GM21423 (cell line): ENCODE results near the gene MRPL51.
"Not testable (repeated sequence)": the region's sequence is repeated elsewhere in the genome, so short reads cannot be mapped to it uniquely, and the experiment has no call there.

Experiments
- ATAC-seq: cut with Tn5 transposase; IDR thresholded peaks from one replicate; pipeline ENCODE4 v1.9.1; 2021; ENCODE audit warnings: mild to moderate bottlenecking, moderate library complexity; ENCODE audit not compliant: unreplicated experiment

The MRPL51 gene

DNA sequence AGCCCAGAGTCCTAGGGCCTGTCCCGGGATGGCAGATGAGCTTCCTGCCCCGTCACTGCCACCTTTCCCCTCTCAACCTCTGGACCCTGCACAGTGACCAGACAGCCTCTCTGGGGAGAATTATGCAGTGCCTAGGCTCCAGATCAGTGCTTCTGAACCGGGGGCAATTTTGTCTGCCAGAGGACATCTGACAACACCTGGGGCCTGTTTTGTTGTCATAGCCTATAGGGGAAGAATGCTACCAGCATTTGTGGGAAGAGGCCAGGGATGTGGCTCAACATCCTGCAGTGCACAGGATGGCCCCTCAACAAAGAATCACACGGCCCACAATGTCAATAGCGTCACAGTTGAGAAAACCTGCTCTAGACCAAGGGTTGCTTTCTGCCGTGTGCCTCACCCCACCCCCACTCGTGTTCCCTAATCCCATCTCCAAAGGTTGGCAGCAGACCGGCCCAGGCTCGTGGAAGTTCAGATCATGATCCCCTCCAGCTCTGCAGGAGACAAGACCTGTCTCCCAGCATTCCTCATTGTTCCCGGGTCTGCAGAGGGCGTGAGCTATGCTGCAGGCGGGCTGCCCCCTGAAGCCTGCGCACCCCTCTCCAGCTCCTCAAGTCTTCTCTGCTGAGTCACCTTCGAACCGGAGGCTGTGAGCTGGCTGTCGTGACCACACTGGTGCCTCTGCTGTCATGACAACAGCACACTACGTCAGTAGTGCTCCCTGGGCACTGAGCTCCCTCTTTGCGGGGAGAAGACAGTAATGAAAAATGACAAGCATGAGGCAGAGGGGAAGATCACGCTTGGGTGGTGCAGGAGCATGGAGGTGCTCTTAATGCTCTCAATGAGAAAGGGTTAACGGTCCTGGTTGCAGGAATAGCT lies 39.2 kb upstream of the MRPL51 start:
- ATAC-seq, result no peak

DNA sequence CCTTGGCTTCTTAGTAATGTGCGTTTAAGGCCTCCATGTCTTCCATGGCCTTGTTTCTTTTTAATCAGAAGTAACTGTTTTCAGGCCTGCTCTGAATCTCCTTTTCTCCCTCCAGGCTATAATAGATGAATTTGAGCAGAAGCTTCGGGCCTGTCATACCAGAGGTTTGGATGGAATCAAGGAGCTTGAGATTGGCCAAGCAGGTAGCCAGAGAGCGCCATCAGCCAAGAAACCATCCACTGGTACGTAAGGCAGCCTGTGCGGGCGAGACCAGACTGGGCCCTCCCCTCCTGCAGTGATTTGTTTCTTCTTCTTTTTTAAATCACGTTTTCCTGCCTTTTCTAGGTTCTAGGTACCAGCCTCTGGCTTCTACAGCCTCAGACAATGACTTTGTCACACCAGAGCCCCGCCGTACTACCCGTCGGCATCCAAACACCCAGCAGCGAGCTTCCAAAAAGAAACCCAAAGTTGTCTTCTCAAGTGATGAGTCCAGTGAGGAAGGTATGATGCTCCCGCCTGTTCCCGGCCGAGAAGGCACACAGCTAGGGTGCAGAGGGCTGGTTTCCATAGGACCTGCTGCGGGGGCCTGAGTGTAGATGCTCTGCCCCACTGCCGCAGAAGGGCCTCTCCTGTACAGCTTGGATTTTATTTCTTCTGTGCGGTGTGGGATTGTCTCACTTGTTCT lies 37.7 kb upstream of the MRPL51 start:
- ATAC-seq, result no peak

DNA sequence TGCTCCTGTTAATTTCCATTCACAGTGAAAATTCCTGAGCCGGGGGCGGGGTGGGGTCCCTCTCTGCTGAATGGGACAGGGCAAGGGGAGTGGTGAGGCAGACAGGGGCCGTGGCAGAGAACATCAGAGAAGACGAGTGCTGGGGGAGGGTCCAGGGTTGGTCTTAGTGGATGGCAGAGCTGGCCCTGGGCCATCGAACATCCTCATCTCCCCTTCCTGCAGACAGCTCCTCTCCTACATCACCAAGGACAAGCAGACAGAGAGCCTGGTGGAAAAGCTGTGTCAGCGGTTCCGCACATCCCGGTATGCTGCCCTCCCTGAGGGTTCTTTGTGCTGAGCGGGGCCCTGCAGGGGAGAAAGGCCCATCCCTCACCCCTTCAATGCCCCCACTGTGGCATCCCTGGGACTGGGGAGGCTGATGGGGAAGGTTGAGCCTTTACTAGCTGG lies 36.3 kb upstream of the MRPL51 start:
- no peak for ATAC-seq

DNA sequence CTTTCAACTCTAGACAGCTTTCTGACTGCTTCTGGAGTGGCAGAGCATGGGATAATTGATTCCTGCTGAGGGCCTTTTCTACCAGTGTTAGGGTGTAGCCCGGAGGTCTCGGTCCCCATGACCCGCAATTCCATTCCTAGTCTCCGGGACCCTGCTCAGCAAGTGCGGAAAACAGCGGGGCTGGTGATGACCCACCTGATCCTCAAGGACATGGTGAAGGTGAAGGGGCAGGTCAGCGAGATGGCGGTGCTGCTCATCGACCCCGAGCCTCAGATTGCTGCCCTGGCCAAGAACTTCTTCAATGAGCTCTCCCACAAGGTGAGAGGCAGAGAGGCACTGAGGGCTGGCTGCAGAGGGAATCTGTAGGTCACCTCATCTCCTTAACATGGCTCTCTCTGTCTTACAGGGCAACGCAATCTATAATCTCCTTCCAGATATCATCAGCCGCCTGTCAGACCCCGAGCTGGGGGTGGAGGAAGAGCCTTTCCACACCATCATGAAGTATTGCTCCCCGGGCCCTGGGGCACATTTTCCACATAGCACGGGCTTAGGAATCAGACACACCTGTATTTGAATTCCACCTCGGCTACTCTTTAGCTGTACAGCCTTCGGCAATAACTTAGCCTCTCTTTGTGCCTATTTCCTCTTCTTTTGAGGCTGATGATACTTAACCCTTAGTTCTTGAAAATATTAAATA lies 35.6 kb upstream of the MRPL51 start:
- ATAC-seq, result no peak

DNA sequence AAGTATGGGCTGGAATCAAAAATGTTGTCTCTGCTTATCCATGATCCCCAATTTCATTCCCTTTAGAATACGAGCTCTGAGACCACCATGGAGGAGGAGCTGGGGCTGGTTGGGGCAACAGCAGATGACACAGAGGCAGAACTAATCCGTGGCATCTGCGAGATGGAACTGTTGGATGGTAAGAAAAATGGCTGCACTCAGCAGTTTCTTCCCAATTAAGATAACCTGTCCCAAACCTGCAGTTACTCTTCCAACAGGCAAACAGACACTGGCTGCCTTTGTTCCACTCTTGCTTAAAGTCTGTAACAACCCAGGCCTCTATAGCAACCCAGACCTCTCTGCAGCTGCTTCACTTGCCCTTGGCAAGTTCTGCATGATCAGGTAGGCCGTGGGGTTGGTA lies 34.6 kb upstream of the MRPL51 start:
- no peak for ATAC-seq

DNA sequence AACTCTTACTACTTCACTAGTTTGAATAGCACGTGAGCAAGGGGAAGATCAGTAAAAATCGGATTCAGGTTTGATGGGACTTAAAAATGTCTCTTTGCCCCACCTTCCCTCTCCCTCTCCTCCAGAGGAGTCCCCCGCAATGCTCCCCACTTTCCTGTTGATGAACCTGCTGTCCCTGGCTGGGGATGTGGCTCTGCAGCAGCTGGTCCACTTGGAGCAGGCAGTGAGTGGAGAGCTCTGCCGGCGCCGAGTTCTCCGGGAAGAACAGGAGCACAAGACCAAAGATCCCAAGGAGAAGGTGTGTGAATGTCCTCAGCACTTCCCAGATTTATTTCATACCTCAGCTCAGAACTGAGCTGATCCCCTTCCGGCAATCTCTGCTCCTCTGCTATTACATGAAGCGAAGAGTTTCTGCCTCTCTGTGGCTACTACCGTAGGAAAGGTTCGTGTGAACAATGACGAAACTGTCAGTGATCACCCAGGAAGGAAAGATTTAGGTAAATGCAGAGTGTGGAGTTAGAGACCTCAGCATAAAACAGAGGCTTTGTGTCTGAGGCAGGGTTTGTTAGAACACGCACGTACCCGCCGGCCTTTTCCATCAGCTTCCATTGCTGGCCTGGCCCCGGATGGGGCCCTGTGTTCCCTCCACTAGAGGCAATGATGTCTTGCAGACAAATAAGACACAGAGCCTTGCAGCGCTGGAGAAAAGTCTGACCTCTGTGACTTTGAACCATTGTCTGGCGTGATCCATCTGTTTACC lies 33.9 kb upstream of the MRPL51 start:
- ATAC-seq, result no peak

DNA sequence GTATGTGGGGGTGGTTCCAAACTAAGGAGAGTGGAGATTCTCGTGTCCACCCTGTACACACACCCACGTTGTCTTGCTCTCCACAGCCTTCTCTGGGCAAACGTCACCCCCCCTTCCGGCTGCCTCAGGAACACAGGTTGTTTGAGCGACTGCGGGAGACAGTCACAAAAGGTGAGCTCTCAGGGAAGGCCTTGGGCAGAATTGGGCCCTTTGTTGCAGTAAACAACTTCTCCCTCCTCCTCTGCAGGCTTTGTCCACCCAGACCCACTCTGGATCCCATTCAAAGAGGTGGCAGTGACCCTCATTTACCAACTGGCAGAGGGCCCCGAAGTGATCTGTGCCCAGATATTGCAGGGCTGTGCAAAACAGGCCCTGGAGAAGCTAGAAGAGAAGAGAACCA lies 33.1 kb upstream of the MRPL51 start:
- no peak for ATAC-seq

DNA sequence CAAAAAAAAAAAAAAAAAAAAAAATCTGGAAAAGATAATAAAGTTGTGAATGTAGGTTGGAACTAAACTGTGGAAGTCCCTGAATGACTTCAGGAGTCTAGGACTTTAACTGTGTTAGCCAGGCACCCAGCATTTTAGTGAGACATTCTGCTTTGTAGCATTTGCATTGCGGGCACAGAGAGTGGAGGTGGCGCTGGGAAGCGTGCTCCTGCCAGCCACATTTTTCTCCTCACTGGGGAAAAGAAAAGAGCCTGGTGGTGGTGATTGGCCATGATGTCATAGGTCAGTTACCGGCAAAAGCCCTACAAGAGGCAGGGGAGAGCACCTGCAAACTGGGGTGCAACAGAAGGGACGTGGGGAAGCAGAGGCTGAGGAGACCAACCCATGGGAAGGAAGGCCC lies 31.6 kb upstream of the MRPL51 start:
- no peak for ATAC-seq

DNA sequence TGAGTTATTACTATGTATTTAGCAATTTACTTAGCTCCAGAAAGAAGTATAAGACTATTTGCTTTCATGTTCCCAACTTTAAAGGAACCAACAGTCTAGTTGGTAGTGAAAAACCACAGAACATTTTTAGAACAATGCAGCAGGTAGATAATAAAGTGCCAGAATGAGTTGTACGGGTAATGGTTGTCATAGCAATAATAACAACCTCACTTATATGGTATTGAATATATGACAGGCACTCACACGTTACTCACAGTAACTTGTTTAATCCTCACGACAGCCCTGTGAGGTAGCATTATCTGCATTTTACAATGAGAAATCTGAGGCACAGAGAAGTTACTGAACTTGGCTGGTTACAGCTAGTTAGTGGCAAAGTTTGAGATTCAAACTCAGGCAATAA lies 30.6 kb upstream of the MRPL51 start:
- ATAC-seq, result no peak

DNA sequence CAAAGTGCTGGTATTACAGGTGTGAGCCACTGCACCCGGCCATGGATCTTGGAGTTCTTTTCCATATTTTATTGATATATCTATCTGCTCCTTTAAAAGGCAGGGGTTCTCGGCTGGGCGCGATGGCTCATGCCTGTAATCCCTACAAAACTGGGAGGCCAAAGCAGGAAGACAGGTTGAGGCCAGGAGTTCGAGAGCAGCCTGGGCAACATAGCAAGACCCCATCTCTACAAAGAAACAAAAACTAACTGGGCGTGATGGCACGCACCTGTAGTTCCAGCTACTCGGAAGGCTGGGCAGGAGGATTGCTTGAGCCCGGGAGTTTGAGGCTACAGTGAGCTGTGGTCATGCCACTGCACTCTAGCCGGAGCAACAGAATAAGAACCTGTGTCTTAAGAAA lies 29.1 kb upstream of the MRPL51 start:
- no peak for ATAC-seq

DNA sequence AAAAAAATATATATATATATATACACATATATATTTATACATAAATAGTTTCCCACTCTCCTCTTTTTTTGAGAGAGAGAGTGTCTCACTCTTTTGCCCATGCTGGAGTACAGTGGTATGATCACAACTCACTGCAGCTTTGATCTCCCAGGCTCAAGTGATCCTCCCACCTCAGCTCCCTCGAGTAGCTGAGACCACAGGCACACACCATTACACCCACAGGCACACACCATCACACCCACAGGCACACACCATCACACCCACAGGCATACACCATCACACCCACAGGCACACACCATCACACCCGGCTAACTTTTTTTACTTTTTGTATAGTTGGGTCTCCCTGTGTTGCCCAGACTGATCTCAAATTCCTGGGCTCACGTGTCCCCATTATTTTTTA lies 27.1 kb upstream of the MRPL51 start:
- no peak for ATAC-seq

DNA sequence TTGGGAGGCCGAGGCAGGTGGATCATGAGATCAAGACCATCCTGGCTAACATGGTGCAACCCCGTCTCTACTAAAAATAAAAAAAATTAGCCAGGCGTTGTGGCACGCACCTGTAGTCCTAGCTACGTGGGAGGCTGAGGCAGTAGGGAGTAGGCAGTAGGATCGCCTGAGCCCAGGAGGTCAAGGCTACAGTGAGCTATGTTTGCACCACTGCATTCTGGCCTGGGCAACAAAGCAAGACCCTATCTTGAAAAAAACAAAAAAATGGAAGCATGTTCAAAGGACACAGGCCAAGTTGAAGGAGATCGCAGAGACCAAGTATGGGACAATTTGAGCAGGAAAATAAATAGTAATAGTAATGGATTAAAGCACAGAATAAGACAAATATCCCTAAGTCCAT lies 15.0 kb upstream of the MRPL51 start:
- no peak for ATAC-seq

DNA sequence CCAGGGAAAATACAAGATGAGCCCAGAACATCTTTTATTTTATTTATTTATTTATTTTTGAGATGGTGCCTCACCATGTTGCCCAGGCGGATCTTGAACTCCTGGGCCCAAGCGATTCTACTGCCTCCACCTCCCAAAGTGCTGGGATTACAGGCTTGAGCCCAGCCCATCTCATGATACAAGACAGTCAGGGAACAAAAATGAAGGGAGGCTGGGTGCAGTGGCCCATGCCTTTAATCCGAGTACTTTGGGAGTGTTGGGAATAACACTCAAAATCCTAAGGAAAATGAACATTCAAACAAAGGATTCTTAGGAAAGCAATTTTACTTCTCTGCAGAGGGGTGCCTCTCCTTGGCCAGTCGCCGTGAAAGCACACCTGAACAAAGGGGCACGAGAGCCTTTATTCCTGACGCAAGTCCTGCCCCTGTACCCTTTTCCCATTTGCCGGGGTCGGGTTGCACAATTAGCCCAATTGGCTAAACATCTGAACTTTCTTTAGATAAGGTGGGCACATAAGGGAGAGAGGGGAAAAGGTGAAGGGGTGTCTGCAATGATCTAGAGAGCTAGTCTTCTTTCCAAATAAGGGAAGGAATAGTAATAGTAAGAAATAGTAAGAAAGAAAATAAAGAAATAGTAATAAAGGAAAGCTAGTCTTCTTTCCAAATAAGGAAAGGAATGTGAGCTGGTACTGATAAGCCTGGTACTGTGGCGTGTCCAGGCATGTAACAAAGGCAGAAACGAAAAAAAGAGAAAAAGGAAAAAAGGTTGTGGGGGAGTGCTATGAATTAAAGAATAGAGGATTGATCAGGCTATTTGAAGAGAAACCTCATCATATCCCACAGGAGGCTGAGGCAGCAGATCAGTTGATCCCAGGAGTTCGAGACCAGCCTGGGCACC lies 14.3 kb upstream of the MRPL51 start:
- no peak for ATAC-seq

DNA sequence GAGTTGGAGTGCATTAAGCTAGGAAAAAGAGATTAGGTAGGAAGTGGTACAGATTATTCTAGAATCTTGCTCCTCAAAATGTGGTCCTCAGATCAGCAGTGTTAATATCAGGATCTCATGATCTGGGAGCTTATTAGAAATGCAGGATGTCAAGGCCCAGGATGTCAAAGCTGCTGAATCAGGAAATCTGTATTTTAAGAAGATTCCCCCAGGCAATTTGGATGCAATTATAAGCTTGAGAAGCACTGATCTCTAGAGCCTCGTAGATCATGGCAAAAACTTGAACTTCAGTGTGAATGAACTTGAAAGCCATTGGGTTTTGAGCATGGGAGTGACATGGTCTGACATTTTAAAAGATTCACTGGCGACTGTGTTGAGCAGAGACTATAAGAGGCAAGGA lies 7.4 kb upstream of the MRPL51 start:
- ATAC-seq, result no peak

DNA sequence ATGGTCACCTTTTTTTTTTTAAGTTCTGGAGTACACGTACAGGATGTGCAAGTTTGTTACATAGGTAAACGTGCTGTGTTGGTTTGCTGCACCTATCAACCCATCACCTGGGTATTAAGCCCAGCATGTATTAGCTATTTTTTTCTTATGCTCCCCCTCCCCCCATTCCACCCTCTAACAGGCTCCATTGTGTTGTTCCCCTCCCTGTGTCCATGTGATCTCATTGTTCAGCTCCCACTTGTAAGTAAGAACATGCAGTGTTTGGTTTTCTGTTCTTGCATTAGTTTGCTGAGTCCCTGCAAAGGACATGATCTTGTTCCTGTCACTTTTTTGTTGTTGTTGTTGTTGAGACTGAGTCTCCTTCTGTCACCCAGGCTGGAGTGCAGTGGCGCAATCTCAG lies 4.2 kb upstream of the MRPL51 start:
- ATAC-seq, result not testable (repeated sequence)

DNA sequence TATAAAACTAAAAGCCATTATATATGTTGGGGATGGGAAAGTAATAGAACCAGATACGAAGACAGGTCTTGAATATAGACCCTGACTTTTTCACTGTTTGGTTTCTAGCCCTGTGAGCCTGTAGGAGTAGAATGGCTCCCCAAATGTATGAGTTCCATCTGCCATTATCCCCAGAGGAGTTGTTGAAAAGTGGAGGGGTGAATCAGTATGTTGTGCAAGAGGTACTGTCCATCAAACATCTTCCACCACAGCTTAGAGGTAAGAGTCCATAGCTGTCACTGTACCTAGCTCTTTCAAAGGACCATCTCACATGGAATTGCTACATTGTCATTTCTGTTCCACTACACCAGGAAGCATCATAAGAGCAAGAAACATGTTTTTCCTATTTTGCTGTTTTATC lies 1.9 kb upstream of the MRPL51 start:
- no peak for ATAC-seq

DNA sequence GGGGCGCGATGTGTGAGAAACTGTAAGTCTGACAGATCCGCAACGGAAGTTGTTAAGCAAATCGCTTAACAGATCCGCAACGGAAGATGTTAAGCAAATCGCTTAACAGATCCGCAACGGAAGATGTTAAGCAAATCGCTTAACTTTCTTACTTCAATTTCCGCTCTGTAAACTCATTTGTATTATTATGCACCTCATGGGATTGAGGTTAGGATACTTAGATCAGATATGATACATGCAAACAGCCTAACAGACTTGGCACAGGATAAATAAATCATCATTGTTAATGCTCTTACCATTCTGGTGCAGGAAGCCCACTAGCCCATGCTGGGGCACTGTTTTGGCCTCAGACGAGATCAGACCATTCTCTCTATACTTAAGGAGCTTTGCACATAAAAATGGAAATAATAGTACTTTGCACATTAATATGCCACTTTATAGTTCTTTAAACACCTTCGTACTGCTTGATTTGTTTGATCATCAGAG lies 1.2 kb upstream of the MRPL51 start:
- ATAC-seq, result no peak

DNA sequence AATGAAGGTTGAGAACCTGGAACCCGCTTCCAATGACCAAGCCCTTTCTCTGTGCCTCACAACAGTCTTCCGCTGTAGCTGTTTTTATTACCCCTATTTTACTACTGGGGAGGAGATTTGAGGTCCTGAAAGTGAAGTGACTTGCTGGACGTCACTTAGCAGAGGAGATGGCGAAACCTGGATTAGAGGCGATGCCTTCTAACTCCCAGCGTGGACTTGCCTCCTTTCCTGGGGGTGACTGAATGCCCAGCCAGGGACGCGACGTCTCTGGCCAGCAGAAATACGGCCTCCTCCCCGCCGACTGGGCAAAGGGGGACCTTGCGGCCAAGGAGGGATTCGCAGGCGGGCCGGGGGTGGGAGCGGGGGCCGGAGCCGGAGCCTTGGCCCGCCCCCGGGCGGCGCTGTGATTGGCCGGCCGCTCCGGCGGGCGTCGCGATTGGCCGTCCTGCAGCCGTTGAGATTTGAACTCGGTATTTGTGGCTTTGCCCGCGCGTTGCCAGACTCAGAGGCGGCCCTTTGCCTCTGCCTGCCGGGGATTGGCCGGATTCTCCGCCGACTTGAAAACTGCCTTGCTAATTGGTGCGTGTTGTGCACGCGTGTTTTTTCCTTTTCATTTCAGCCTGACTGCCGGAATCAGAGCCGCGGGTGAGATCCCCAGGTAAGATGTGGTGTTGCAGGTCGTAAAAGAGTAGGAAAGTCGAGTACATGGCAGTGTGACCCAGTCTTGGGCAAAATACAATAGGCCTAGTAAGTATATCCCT lies 615 bp upstream of the MRPL51 start, which contains the start of gene NCAPD2:
NCAPD2 (plus strand) TSS at position 606 of the 761 bp plus-strand sequence. CDS start 997 bp downstream, outside the sequence.
- peak; percentile 81 for ATAC-seq

DNA sequence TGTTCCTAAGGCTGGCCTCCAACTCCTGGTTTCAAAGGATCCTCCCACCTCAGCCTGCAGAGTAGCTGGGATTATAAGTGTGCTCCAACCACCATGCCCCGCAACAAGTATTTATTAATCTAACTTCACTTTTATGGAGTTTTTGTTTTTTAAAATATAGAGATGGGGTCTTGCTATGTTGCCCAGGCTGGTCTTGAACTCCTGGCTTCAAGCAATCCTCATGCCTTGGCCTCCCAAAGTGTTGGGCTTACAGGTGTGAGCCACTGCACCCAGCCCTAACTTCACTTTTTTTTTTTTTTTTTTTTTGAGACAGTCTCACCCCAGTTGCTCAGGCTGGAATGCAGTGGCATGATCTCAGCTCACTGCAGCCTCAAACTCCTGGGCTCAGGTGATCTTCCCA lies 2.4 kb downstream of the MRPL51 start:
- not testable (repeated sequence) for ATAC-seq
